SU-DHL-6 (cell line): Measurements from ENCODE around the gene WASF1.
"Not testable (repeated sequence)": the region's sequence is repeated elsewhere in the genome, so short reads cannot be mapped to it uniquely, and the experiment has no call there.

Experiments
- H2AFZ ChIP-seq: fragments of 200-600 bp; sonication (generic); 2 replicates; pipeline ENCODE4 v1.6.1; 2014; ENCODE audit warnings: low read depth, mild to moderate bottlenecking, moderate library complexity, mixed read lengths, antibody characterized with exemption, low read length; ENCODE audit not compliant: severe bottlenecking
- H3F3A ChIP-seq: fragments of 200-600 bp; shearing (Covaris generic); 2 replicates; pipeline ENCODE4 v1.6.0; 2016; ENCODE audit warnings: antibody characterized with exemption, mild to moderate bottlenecking; ENCODE audit not compliant: insufficient read depth
- H3K27ac ChIP-seq: fragments of 200-600 bp; sonication (generic); 2 replicates; pipeline ENCODE4 v1.5.1; 2016; ENCODE audit warnings: low read depth, mild to moderate bottlenecking, low read length, moderate library complexity, mixed read lengths
- H3K27me3 ChIP-seq: fragments of 200-600 bp; sonication (generic), shearing (Covaris generic); 2 replicates; pipeline ENCODE4 v1.6.0; 2014; ENCODE audit warnings: mild to moderate bottlenecking, low read length
- H3K36me3 ChIP-seq: fragments of 200-600 bp; sonication (generic); 2 replicates; pipeline ENCODE4 v1.6.1; 2014; ENCODE audit warnings: mild to moderate bottlenecking, low read length, mixed read lengths
- H3K4me2 ChIP-seq: fragments of 300-600, 200-600 bp; shearing (Covaris generic), sonication (generic); 2 replicates; pipeline ENCODE4 v1.6.0; 2014; ENCODE audit warnings: low read length, low read depth, mild to moderate bottlenecking; ENCODE audit not compliant: poor library complexity, severe bottlenecking
- H3K4me3 ChIP-seq: fragments of 200-600 bp; sonication (generic); 2 replicates; pipeline ENCODE4 v1.5.1; 2014; ENCODE audit warnings: antibody characterized with exemption, low read length, mild to moderate bottlenecking, mixed read lengths; ENCODE audit not compliant: insufficient read depth, poor library complexity, severe bottlenecking
- H3K79me2 ChIP-seq: fragments of 200-600 bp; sonication (generic); 2 replicates; pipeline ENCODE4 v1.6.1; 2014; ENCODE audit warnings: mild to moderate bottlenecking, low read length, moderate library complexity; ENCODE audit not compliant: insufficient read depth
- H3K9ac ChIP-seq: fragments of 200-600 bp; sonication (generic); 2 replicates; pipeline ENCODE4 v1.7.0; 2014; ENCODE audit warnings: mild to moderate bottlenecking, low read length
- H3K9me2 ChIP-seq: fragments of 200-600 bp; sonication (generic); replicated peaks from 2 replicates; pipeline ENCODE4 v1.6.1; 2014; ENCODE audit warnings: low read length; ENCODE audit not compliant: insufficient read depth
- H3K9me3 ChIP-seq: fragments of 200-600 bp; sonication (generic); 2 replicates; pipeline ENCODE4 v1.6.1; 2014; ENCODE audit warnings: low read length, mixed read lengths; ENCODE audit not compliant: insufficient read depth
- H4K20me1 ChIP-seq: fragments of 200-600 bp; sonication (generic); 2 replicates; pipeline ENCODE4 v1.6.1; 2014; ENCODE audit warnings: low read depth, mild to moderate bottlenecking, antibody characterized with exemption, low read length, moderate library complexity, mixed read lengths
- EZH2phosphoT487 ChIP-seq: fragments of 200-600 bp; sonication (generic), shearing (Covaris generic); conservative IDR thresholded peaks from 2 replicates; pipeline ENCODE4 v1.6.1; 2018; ENCODE audit warnings: mild to moderate bottlenecking, antibody characterized with exemption, low read length, moderate library complexity, mixed read lengths
- TF ChIP-seq, protein P1 (sequence below): fragments of 200-600 bp; sonication (generic); IDR thresholded peaks from one replicate; pipeline ENCODE4 v1.5.1; 2017; ENCODE audit warnings: antibody characterized with exemption, mild to moderate bottlenecking, low read length, moderate library complexity; ENCODE audit not compliant: insufficient read depth, poor library complexity, severe bottlenecking

The WASF1 gene

GRCh38 chr6:110083875-110084585, 95.4 kb downstream of the WASF1 start:
- no peaks in the 10 kb centered on the region for H3K36me3 ChIP-seq
- no peak overlapping the region for H3K9ac ChIP-seq
- H3K4me2 ChIP-seq: no peak overlapping the region
- no peak overlapping the region for H3K4me3 ChIP-seq
- no peaks in the 10 kb centered on the region for H3K27me3 ChIP-seq
- no peak overlapping the region for H3K27ac ChIP-seq
- H3K79me2 ChIP-seq: no peaks in the 10 kb centered on the region
- H4K20me1 ChIP-seq: no peaks in the 10 kb centered on the region
- no peak overlapping the region for H2AFZ ChIP-seq
- no peaks in the 10 kb centered on the region for H3K9me3 ChIP-seq
- no peaks in the 10 kb centered on the region for H3K9me2 ChIP-seq
- no peaks in the 10 kb centered on the region for H3F3A ChIP-seq
- TF ChIP-seq, protein P1, sequence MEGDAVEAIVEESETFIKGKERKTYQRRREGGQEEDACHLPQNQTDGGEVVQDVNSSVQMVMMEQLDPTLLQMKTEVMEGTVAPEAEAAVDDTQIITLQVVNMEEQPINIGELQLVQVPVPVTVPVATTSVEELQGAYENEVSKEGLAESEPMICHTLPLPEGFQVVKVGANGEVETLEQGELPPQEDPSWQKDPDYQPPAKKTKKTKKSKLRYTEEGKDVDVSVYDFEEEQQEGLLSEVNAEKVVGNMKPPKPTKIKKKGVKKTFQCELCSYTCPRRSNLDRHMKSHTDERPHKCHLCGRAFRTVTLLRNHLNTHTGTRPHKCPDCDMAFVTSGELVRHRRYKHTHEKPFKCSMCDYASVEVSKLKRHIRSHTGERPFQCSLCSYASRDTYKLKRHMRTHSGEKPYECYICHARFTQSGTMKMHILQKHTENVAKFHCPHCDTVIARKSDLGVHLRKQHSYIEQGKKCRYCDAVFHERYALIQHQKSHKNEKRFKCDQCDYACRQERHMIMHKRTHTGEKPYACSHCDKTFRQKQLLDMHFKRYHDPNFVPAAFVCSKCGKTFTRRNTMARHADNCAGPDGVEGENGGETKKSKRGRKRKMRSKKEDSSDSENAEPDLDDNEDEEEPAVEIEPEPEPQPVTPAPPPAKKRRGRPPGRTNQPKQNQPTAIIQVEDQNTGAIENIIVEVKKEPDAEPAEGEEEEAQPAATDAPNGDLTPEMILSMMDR: no peak
- no peak for TF ChIP-seq EZH2phosphoT487

DNA sequence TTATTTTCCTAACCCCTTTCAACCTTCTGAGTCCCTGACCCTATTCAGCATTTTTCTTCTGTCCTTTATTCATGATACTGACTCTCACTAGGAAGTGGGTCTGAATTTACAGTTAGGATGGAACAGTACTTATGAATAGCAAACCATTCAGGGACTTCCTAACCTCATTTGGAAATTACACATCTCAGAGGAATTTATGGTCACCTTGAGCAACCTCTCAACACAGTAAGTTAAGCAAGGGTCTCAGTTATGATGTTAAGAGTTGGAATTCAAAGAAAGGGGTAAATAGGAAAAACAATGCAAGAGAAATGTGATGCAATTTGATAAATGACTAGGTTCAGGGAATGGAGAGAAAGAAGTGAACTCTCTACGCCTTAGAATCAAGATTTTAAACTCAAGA, 104.1 kb downstream of the WASF1 start:
- no peaks in the 10 kb centered on the region for H3K79me2 ChIP-seq
- TF ChIP-seq, protein P1: no peak
- no peak for TF ChIP-seq EZH2phosphoT487
- H3F3A ChIP-seq: no peaks in the 10 kb centered on the region
- no peaks in the 10 kb centered on the region for H3K27me3 ChIP-seq
- no peaks in the 10 kb centered on the region for H3K9me3 ChIP-seq
- no peak overlapping the region for H3K27ac ChIP-seq
- H4K20me1 ChIP-seq: no peaks in the 10 kb centered on the region
- H3K4me3 ChIP-seq: no peak overlapping the region
- H2AFZ ChIP-seq: no peak overlapping the region
- H3K4me2 ChIP-seq: no peak overlapping the region
- no peaks in the 10 kb centered on the region for H3K9me2 ChIP-seq
- no peaks in the 10 kb centered on the region for H3K36me3 ChIP-seq
- H3K9ac ChIP-seq: no peak overlapping the region

GRCh38 chr6:110073474-110073873, 106.0 kb downstream of the WASF1 start:
- H3K4me2 ChIP-seq, H3K27me3 ChIP-seq, H3K4me3 ChIP-seq, H3F3A ChIP-seq, H2AFZ ChIP-seq, H3K9me2 ChIP-seq, H4K20me1 ChIP-seq, H3K79me2 ChIP-seq, H3K27ac ChIP-seq, H3K9me3 ChIP-seq, H3K36me3 ChIP-seq, H3K9ac ChIP-seq: not testable (repeated sequence)

- no peaks in the 10 kb centered on the region for H3K36me3 ChIP-seq
- no peaks in the 10 kb centered on the region for H3F3A ChIP-seq
- no peak overlapping the region for H2AFZ ChIP-seq
- H3K9me2 ChIP-seq: no peaks in the 10 kb centered on the region
- no peaks in the 10 kb centered on the region for H3K9me3 ChIP-seq
- H3K27ac ChIP-seq: no peak overlapping the region
- no peaks in the 10 kb centered on the region for H3K79me2 ChIP-seq
- H3K4me2 ChIP-seq: no peak overlapping the region
- TF ChIP-seq, protein P1: no peak
- TF ChIP-seq EZH2phosphoT487: no peak
- no peak overlapping the region for H3K9ac ChIP-seq
- H4K20me1 ChIP-seq: no peaks in the 10 kb centered on the region
- H3K4me3 ChIP-seq: no peak overlapping the region
- no peaks in the 10 kb centered on the region for H3K27me3 ChIP-seq
These were observed 110.9 kb downstream of the WASF1 start for GRCh38 chr6:110068592-110068967.
